ENCODE data around the gene FPGS. TPM values are rescaled to one million over a fixed set of nuclear protein-coding genes. Genes with fewer than 3 reads are reported as not detected.
A peak's percentile ranks its signal among the peaks of the same experiment; 100 is the strongest.

Gene FPGS
- 82.3 and 82.7 TPM in 2 replicates for polyA plus RNA-seq (2012; rRNA removed)
- polyA plus RNA-seq (2012; cell fraction: cytosol; rRNA removed) = 32.6 and 51.9 TPM in 2 replicates
- 183 and 238 TPM in 2 replicates for polyA plus RNA-seq (2012; cell fraction: nucleus; rRNA removed)

- DNase-seq = peak; percentile 98
- ChIA-PET CTCF (interaction anchor here (0.7 to 2.0 kb wide), 9 partner anchors 10 to 119 kb away, joined by 3 to 12 read pairs (median 4); no protein-coding TSS in a partner anchor), POLR2A (interaction anchor here (0.6 to 2.0 kb wide), 5 partner anchors 11 to 233 kb away, joined by 3 to 10 read pairs (median 4); partner anchors contain the start of gene CDK9)
- Histone ChIP-seq H3K4me2 (peak within 1 kb of the TSS; percentile 91), H3K9ac (peak within 1 kb of the TSS; percentile 99), H3K36me3 (replicated peaks in 1 of 2; ENCODE audit: control insufficient read depth in 1 of 2, insufficient read depth in 2 of 2, low read length in 1 of 2) (peaks cover 10 to 27% of the 10 kb centered on the region in 2 experiments), H3K79me2 (ENCODE audit: insufficient read depth) (peaks cover 35% of the 10 kb centered on the region), H2AFZ (ENCODE audit: low read depth) (peak within 1 kb of the TSS; percentile 94), H3K27me3 (ENCODE audit: insufficient read depth) (no peaks in the 10 kb centered on the region), H3K4me1 (ENCODE audit: control insufficient read depth in 1 of 2, insufficient read depth in 2 of 2, low read depth in 1 of 2, low read length in 1 of 2) (peaks cover 13 to 16% of the 10 kb centered on the region in 2 experiments; a peak in 3 of 4 replicates), H3K9me2 (no peaks in the 10 kb centered on the region), H4K20me1 (ENCODE audit: insufficient read depth) (no peaks in the 10 kb centered on the region), H3K9me3 (no peaks in the 10 kb centered on the region), H3F3A (replicated peaks; ENCODE audit: insufficient read depth) (peaks cover 16% of the 10 kb centered on the region), H3K4me3 (ENCODE audit: low read depth in 2 of 2, low read length in 1 of 2) (peak within 1 kb of the TSS; percentile 76 to 87), H3K27ac (ENCODE audit: low read depth in 2 of 2, low read length in 1 of 2) (peak within 1 kb of the TSS; percentile 86 to 92)
- under 1% methylated on average over 52 of the region's 83 CpGs for WGBS (ENCODE audit: low lambda C conversion rate)
- TF ChIP-seq USF2 (IDR thresholded peaks at IDR 0.05; ENCODE audit: borderline replicate concordance, low read depth, low read length) (no peak), SIN3A (IDR thresholded peaks at IDR 0.05; ENCODE audit: borderline replicate concordance, low read depth, low read length) (peak; percentile 71; the same call in 1 of the 2 replicates), FOSL2 (IDR thresholded peaks at IDR 0.05; ENCODE audit: borderline replicate concordance, low read depth) (no peak), SMC3 (IDR thresholded peaks at IDR 0.05; ENCODE audit: low read depth, low read length) (no peak; the same call in 1 of the 2 replicates), ELF1 (IDR thresholded peaks at IDR 0.05) (peak; percentile 85), GABPA (IDR thresholded peaks at IDR 0.05; ENCODE audit: low read depth) (peak; percentile 74), NFIC (IDR thresholded peaks at IDR 0.05; ENCODE audit: borderline replicate concordance) (no peak), TEAD4 (IDR thresholded peaks at IDR 0.05; ENCODE audit: borderline replicate concordance, insufficient read depth) (no peak), TAF1 (IDR thresholded peaks at IDR 0.05; ENCODE audit: borderline replicate concordance, low read depth, low read length) (peak; percentile 32; the same call in 1 of the 2 replicates), ZBTB33 (IDR thresholded peaks at IDR 0.05; ENCODE audit: borderline replicate concordance, low read depth) (no peak), USF1 (IDR thresholded peaks at IDR 0.05; ENCODE audit: borderline replicate concordance, low read depth) (peak; percentile 76), GATA2 (CRISPR knock-in tag; IDR thresholded peaks at IDR 0.05) (no peak), RCOR1 (IDR thresholded peaks at IDR 0.05; ENCODE audit: low read length) (no peak), MAX (IDR thresholded peaks at IDR 0.05; ENCODE audit: low read depth) (peak; percentile 92), PBX3 (IDR thresholded peaks at IDR 0.05) (peak; percentile 34; the same call in 1 of the 2 replicates), CTCF (IDR thresholded peaks at IDR 0.05) (0 out of 2 replicates have a peak, but pooled peaks have one; percentile 1), NRF1 (IDR thresholded peaks at IDR 0.05; ENCODE audit: low read depth, low read length) (peak; percentile 12; the same call in 1 of the 2 replicates), MXI1 (IDR thresholded peaks at IDR 0.05; ENCODE audit: low read depth, low read length) (peak; percentile 96), POLR2AphosphoS5 (IDR thresholded peaks at IDR 0.05; ENCODE audit: low read depth, low read length) (peak; percentile 47), JUND (IDR thresholded peaks at IDR 0.05) (no peak), EZH2phosphoT487 (IDR thresholded peaks at IDR 0.05; ENCODE audit: borderline replicate concordance, low read depth) (no peak)
These were observed at the start of gene FPGS for GRCh38 chr9:127802576-127803443. FPGS (plus strand) TSS chr9:127802882; CDS start chr9:127802925, 43 bp downstream.
